NCI-H2029 treated with DMSO at 0.1 percent for 48 hours (cell line): ENCODE results near the gene GRIN2C.
"Not testable (repeated sequence)": the region's sequence is repeated elsewhere in the genome, so short reads cannot be mapped to it uniquely, and the experiment has no call there.

Experiments
- DNase-seq: peaks from one replicate; lab custom pipeline; 2025; lab: John Stamatoyannopoulos, UW

Gene GRIN2C

DNA sequence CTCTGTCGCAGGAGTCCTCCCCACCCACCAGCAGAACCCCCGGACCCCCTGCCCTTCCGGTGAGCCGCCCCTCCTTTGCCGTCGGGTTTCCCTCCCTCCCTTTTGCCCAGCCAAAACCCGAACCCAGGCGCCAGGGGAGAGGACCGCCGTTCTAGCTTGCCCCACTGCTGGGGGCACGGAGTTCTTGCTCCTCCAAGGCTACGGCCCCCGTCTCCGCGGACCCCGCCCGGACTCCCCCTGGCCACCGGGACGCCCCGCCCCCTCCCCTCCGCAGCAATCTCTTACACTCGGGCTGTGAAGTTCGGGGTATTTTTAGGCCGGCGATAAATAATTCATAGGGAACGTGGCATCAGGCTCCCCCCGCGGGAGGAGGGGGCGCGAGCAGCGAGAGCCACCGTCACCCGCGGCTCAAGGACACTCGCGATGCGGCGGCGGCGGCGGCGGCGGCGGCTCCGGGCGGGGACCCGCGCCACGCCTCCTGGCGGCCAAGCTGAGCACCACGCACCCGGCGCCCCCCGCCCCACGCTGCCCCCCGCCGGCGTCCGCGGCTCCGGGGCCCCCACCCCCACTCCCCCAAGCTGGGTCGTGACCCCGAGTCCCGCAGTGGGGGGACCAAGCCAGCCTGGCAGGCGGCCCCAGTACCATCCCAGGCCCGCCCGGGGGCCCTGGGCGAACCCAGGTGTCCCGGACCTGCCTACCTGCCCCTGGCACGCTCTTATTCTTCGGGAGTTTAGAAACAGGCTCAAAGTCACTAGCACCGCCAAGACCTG is at the start of gene GRIN2C:
Gene GRIN2C, minus strand, starts transcription at position 427 of the 770 bp plus-strand sequence. CDS start 4,793 bp downstream, outside the sequence.
- no peak for DNase-seq

DNA sequence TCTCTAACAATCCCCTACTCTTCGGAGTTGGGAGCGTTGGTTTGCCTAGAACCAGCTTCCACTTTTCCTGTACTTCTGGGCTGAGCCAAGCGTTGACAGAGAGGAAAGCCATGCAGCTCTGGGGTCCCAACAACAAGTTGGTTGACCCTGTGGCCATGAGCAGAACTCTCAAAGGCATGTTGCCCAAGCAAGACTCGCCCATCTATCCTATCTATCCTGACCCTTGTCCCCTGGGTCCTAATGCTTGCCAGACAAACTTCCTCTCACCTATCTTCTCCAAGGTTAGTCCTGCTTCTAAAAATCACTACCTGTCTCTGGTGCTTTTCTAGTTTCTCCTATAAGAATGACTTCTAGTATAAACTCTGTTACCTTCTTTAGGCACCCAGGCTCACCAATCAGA is 49.4 kb upstream of the GRIN2C start:
- DNase-seq = not testable (repeated sequence)

DNA sequence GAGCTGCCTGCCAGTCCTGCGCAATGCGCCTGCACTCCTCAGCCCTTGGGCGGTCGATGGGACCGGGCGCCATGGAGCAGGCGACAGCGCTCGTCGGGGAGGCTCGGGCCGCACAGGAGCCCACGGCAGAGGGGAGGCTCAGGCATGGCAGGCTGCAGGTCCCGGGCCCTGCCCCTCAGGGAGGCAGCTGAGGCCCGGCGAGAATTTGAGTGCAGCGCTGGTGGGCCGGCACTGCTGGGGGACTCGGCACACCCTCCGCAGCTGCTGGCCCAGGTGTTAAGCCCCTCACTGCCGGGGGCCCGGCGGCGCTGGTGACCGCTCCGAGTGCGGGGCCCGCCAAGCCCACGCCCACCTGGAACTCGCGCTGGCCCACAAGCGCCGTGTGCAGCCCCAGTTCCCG is 47.3 kb upstream of the GRIN2C start:
- DNase-seq = no peak

DNA sequence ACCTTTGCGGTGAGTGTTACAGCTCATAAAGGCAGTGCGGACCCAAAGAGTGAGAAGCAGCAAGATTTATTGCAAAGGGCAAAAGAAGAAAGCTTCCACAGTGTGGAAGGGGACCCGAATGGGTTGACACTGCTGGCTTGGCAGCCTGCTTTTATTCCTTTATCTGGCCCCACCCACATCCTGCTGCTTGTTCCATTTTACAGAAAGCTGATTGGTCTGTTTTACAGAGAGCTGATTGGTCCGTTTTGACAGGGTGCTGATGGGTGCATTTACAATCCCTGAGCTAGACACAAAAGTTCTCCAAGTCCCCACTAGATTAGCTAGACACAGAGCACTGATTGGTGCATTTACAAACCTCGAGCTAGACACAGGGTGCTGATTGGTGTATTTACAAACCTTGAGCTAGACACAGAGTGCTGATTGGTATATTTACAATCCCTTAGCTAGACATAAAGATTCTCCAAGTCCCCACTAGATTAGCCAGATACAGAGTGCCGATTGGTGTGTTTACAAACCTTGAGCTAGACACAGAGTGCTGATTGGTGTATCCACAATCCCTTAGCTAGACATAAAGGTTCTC is 46.6 kb upstream of the GRIN2C start:
- DNase-seq = not testable (repeated sequence)

DNA sequence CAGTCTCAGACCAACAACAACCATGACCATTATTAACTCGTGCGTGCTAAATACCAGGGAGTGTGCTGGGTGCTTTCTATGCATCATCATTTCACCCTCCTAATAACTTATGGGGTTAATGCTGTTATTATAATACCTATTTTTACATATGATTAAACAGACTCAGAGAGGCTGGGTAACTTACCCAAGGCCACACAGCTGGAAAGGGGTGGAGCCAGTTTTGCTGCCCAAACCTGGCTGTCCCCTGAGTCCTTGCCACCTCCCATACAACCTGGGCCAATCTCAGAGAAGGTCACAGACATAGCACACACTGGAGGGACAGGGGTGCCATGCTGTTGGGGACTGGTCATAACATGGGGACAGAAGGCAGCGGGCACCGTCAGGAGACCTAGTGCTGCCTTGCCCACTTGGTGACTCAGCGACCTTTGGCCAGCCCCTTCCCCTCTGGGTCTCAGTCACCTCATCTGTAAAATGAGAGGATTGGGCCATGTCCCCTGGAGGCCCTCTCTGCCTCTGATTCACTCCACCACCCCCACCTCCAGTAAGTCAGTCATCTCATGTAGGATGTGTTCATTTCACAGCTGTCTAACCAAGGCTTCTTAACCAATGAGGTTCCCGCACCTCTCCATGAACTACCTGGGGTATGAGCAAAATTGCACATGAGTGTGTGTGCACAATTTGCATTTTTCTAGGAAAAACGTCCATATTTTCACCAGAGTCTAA is 45.2 kb upstream of the GRIN2C start:
- no peak for DNase-seq

DNA sequence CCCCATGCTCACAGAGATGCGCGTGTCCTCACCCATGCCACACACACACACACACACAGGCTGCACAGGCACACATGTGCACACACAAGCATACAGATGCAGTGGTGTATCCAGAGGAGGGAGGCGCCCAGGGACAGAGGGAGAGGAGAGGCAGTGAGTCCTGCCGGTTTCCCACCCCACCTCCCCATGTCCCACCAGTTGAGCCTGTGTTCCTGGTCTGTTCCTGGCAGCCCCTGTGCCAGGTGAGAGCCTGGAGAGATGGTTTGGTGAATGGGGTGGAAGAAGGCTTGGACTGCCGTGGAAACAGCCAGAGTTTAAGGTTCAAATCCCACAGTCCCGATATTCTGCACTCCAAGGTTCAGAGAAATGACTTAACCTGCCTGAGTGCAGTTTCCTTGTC is 44.0 kb upstream of the GRIN2C start:
- no peak for DNase-seq

DNA sequence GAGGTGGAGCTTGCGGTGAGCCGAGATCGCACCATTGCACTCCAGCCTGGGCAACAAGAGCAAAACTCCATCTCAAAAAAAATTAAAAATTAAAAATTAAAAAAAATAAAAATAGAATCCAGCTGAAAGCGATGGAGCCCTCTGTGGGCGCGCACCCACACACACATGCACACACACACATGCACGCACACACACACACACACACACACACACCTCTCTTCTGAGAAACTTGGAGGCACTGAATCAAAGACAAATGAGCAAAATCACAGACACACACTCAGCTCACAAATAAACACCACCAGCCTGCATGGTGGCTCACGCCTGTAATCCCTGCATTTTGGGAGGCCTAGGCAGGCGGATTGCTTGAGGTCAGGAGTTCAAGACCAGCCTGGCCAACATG is 43.3 kb upstream of the GRIN2C start:
- no peak for DNase-seq

DNA sequence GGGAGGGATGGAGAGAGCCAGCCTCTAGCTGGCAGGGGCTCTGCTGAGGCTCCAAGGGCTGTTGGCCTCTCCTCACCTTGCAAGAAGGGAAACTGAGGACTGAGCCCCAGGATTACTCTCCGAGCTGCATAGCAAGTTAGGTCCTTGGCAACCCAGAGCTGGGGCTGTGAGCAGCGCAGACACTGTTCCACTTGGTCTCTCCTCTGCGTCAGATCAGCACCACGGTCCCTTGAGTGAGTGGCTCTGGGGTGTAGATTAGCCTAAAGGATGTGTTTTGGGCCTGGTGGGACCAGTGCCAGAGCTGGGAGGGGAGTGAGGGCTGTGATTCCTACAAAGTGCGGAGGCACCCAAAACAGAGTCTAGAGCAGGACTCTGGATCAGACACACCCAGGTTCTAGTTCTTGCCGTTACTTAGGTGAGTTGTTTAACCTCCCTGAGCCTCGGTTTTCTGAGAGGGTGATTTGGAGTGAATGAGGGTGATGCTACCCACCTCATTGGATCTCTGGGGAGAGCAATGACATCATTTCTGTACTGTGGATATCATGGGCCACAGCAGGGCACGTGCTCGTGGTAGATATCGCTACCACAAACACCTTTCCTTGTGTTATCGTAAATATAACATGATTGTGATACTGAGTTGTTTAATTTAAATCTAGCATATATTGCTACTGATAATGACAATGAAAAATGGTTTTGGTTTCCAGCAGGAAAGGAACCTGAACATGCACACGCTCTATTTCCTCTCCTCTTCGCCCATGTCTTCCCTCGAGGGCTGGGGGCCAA is 41.9 kb upstream of the GRIN2C start:
- no peak for DNase-seq

DNA sequence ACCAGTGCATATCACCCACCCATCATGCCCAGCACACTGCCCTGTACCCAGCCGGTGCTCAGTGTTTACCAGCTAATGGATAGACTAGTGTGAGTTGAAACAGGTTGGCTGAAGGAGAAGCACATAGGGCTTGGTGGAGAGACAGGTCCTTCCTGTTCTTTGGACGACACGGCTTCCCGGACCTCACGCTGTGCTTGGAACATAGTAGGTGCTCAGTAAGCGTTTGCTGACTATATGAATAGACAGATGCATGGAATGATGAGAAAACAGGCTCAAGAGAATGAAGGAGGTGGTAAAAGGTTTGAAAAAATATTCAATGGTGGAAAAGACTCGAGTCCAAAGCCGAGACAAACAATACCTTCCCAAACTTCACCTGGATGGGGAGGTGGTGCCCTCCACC is 40.5 kb upstream of the GRIN2C start:
- DNase-seq = no peak

DNA sequence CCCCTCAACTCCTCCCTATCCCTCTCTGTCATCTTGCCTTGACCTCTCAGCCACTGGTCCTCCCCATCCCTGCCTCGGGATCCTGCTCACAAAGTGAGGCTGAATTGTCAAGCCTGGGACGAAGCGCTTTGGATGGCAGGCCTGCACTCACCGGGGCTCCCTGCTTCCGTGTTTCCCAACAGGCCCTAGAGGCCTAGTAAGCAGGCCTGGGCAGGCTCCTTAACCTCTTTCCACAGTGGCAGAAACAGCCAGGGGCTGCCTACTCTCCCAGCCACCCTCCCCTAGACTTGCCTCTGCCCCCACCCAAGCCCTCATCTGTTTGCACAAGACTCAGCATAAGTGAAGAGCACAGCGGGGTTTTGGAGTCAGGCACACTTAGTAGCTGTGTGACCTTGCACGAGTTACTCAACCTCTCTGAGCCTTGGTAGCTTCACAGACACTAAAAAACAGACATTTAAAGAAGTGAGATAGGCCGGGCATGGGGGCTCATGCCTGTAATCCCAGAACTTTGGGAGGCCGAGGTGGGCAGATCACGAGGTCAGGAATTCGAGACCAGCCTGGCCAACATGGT is 38.8 kb upstream of the GRIN2C start:
- no peak for DNase-seq

DNA sequence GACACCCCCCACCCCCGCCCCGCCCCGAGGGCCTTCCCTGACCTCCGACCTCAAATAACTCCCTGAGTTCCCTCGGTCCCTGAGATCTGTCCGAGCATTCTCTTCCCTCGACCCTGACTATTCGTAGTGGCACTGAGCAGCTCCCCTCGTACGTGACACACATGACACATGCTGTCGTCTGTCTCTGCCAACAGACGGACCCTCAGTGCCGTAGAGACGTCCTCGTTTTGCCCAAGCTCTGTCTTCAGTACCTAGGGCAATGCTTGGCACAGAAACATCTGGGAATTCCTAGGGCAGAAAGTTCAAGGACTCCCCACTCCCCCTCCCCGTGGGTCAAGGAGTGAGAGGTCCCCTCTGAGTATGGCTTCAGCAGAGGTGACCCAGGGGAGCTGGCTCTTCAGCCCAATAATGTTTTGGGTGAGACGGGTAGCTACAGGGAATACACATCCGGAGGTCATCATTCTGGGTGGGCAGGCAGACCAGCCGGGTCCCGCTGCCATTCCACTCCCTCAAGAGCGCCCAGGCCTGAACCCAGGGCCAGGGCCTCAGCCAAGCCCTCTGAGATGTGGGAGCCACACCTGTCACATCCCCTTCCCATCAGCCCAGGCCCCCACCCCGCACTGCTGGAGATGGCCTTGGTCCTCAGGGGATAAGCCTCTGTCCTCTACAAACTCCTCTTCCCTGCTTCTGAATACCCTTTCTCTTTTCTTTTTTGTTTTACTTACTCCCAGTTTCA is 34.4 kb upstream of the GRIN2C start:
- DNase-seq = no peak

DNA sequence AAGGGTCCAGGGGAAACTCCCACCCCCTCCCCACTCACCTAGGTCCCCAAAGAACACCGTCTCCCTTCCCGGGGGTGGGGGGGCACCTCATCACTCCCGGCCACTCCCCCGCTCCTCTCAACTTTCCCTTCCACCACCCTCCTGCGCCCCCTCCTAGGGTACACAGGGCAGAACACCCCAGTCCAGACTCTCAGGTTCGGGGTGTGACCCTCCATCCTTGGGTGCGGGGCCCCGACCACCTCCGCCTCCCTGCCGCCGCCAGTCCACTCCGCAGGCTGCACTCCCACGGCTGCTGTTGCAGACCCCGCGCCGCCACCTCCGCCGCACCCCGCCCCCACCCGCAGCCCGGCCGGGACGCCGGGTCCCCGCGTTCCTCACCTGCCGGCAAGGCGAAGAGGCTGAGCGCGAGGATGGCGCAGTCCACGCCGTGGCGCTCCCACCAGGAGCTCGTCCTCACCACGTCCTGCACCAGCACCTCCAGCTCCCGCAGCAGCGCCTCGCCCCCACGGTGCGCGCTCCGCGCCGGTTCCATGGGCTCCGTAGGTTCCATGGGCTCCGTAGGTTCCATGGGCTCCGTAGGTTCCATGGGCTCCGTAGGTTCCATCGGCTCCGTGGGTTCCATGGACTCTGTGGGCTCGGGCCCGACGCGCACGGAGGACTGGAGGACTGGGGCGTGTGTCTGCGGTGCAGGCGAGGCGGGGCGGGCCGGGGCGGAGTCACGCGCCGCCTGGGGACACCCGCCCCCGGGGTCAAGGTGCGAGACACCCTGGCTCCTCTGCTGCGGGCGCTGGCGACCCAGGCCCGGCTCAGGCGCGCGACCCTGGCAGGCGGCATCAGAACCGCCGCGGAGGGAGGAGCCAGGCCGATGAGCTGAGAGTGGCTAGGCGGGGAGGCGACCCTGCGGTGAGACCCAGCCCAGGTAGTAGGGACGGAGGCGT is 33.6 kb upstream of the GRIN2C start, which contains the start of gene FADS6:
Gene FADS6, minus strand, starts transcription at position 660 of the 938 bp plus-strand sequence. Its CDS starts 38 bp downstream, at position 622.
- no peak for DNase-seq

DNA sequence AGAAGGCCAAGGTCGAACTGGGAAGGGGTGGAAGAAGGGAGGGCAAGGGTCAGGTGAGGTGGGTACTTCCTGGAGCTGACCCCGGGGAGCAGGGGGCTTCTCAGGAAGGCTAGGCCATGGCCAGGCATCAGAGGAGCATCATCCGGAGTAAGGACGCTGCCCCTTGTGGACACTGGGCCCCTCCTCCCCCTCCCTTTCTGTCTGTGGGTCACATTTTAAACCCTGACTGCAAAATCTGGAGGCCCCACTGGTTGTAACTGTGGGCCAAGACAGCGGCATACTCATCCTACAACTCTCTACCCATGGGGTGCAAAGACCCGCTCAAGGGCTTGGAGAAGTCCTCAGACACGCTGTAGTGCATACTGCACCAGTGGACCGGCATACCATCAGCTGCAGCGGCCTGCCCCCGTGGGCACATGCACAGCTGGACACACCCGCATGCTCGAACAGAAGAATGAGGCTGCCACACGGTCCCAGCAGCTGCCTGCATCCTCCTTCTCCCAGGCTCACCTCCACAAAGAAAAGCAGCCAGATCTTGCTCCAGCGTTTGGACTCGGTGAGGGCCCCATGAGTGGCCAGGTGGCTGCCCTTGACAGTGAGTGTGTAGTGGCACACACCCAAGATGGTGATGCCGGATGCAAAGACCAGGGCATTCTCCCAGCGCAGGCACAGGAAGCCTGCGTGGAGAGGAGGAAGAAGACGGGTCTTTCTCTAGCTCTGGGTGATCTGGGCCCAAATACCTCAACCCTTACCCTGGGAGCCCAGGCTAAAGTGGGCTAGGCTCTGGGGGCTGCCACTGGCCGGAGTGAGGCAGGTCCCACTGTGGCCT is 32.5 kb upstream of the GRIN2C start:
- DNase-seq = peak; percentile 20

DNA sequence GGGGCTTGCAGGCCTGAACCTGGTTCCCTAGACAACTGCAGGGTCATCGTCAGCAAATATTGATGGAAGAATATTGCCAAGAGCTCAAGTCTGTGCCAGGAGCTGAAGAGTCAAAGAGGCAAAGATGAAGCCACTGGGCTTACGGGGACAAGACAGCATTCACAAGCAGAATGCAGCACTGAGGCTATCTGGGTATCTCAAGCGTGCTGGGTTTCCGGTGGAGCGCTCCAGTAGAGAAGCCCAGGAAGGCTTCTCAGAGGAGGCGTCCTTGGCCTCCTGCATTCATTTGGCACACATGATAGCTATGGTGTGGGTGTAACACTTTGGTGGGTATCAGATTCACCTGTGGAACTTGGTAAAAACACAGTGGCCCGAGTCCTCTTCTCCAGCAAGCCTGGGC is 30.9 kb upstream of the GRIN2C start:
- no peak for DNase-seq

DNA sequence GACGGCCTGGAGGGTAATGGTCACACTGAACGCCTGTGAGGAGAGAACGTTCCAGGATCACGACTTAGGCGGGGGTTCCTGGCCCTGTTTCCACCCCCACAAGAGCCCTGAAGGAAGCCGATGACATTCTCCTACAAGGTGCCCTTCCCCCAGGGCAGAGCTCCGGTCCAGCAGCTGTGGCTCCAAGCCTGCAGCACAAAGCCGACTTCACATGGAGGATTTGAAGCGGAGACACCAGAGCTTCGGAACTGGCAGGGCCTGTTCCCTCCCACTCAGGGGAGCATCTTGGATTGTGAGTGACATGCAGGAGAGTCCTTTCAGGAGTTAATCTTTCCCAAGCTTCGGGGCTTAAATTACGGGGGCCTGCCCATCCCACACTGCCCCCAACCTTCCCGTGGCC is 28.8 kb upstream of the GRIN2C start:
- no peak for DNase-seq

DNA sequence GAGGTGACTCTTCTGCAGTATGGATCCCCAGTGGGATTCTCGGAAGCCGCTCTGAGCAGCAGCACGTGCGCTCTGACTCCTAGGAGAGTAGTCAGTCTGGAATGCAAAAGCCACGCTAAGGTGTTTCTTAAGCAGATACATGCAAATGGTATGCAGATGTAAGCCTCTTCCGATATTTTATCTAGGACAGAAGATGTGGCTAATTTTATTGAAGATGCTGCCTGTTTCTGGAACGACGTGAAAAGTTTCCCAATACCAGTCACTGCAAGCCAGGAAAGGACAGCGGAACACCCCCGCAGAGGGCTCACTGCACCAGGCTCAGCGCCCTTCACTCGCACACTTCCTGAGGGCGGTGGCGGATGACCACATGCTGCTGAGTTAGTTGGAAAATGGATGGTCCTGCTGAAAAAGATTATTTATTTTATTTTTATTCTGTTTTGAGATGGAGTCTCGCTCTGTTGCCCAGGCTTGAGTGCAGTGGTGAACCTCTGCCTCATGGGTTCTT is 23.6 kb upstream of the GRIN2C start:
- DNase-seq = no peak

DNA sequence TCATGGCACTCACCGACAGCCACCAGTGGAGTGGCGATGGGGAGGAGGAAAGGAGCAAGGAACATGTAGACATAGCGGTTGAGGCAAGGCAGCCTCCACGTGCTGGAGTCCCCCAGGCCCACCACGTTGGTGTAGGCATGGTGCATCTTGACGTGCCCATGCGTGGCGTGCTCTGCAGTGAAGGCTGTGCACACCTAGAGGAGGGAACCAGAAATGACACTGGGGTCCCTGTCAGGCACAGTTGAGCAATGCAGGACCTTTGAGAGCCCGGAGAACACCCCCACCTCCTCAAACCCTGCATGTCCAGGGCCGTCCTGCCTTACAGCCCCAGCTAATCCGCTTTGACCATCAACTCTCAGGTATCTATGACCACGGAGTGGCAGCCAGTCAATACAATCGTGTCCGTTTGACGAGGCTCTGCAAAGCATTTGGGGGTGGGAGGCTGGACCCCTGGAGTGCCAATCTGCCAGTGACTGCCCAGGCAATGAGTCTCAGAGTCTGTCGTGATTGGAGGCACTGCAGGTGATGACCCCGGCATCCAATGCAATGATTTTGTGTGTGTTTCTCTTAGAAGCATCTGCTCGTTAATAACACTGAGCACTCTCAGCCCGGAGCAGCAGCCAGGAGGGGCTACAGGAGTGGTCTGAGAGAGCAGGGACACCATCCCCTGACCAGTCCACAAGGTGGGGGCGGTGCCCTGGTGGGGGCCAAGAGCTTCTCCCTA is 23.0 kb upstream of the GRIN2C start:
- no peak for DNase-seq

DNA sequence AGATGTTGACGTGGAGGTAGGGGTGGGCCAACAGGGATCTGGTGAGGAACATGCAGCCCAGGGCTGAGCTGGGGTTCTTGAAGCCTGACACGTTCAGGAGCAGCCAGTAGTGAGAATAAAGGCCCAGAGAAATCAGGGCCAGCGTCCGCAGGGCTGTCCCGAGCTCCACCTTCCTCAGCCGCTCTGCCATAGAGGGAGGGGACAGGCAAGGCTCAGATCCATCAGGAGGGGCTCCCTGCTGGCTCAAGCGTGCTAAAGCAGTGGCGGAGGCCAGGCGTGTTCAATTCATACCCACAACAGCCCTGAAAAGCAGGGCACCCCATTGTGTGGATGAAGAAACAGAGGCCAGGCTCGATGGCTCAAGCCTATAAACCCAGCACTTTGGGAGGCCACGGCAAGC is 21.4 kb upstream of the GRIN2C start:
- DNase-seq = no peak
